IMR-90 (cell line): ENCODE data around the gene SEMA4D. TPM values are rescaled to one million over a fixed set of nuclear protein-coding genes. Genes with fewer than 3 reads are reported as not detected.

Experiments used
- ATAC-seq: fragments of 200-7000 bp; cut with Tn5 transposase; 2 replicates; pipeline ENCODE4 v1.9.1; 2020; ENCODE audit warnings: low read depth, mild to moderate bottlenecking, moderate library complexity
- BruUV-seq: library from RNA; stranded (reverse); fragments of 400-500 nt; replicated peaks from 2 replicates; lab custom pipeline; 2021; lab: Mats Ljungman, UMichigan
- CTCF ChIA-PET: fragments of 300-600 bp; formaldehyde crosslinking; extraction: SDS; loops from one replicate; lab custom pipeline; 2021; ENCODE audit warnings: antibody characterized with exemption; lab: Yijun Ruan, JAX
- POLR2A ChIA-PET: fragments of 300-600 bp; sonication (Branson Sonifier 250); formaldehyde crosslinking; loops from one replicate; lab custom pipeline; 2022; ENCODE audit warnings: antibody characterized with exemption; ENCODE audit not compliant: unreplicated experiment; lab: Charles Lee
- DNase-seq: peaks from one replicate; pipeline ENCODE4 v3.0.0; 2013
- H2AFZ ChIP-seq: replicated peaks from 2 replicates; pipeline ENCODE3; 2013; ENCODE audit warnings: low read length, mild to moderate bottlenecking; ENCODE audit not compliant: poor library complexity
- H2AK5ac ChIP-seq: 2 replicates; pipeline ENCODE4 v1.6.1; 2013; ENCODE audit warnings: low read depth, low read length, inconsistent platforms
- H2AK9ac ChIP-seq: replicated peaks from 2 replicates; pipeline ENCODE3; 2013; ENCODE audit warnings: mild to moderate bottlenecking, low read depth, low read length, moderate library complexity; ENCODE audit not compliant: poor library complexity
- H2BK120ac ChIP-seq: 2 replicates; pipeline ENCODE4 v1.6.1; 2013; ENCODE audit warnings: low read depth, low read length, inconsistent platforms
- H2BK15ac ChIP-seq: 3 replicates; pipeline ENCODE4 v1.6.1; 2013; ENCODE audit warnings: low read depth, low read length, inconsistent platforms
- H2BK20ac ChIP-seq: 2 replicates; pipeline ENCODE4 v1.6.1; 2013; ENCODE audit warnings: low read depth, mild to moderate bottlenecking, inconsistent platforms, low read length, moderate library complexity
- H2BK5ac ChIP-seq: 2 replicates; pipeline ENCODE4 v1.6.1; 2013; ENCODE audit warnings: mild to moderate bottlenecking, low read depth, low read length, inconsistent platforms; ENCODE audit not compliant: poor library complexity, severe bottlenecking
- H3K14ac ChIP-seq: replicated peaks from 2 replicates; pipeline ENCODE4 v1.6.1; 2013; ENCODE audit warnings: low read depth, low read length, inconsistent platforms
- H3K18ac ChIP-seq: 2 replicates; pipeline ENCODE4 v1.6.1; 2013; ENCODE audit warnings: low read depth, low read length, control low read depth
- H3K23ac ChIP-seq: 2 replicates; pipeline ENCODE4 v1.6.1; 2013; ENCODE audit warnings: low read depth, low read length, inconsistent platforms
- H3K27ac ChIP-seq: 2 replicates; pipeline ENCODE4 v1.5.1; 2013; ENCODE audit warnings: mild to moderate bottlenecking, control low read depth, low read length; ENCODE audit not compliant: insufficient read depth
- H3K27me3 ChIP-seq: 2 replicates; pipeline ENCODE4 v1.6.1; 2013; ENCODE audit warnings: low read length; ENCODE audit not compliant: control insufficient read depth, insufficient read depth
- H3K36me3 ChIP-seq: 2 replicates; pipeline ENCODE4 v1.6.1; 2013; ENCODE audit warnings: low read length, mixed read lengths; ENCODE audit not compliant: control insufficient read depth, insufficient read depth
- H3K4ac ChIP-seq: 2 replicates; pipeline ENCODE4 v1.6.1; 2013; ENCODE audit warnings: low read depth, low read length, inconsistent platforms
- H3K4me1 ChIP-seq: 2 replicates; pipeline ENCODE4 v1.6.1; 2013; ENCODE audit warnings: low read length, mixed read lengths; ENCODE audit not compliant: control insufficient read depth, insufficient read depth
- H3K4me2 ChIP-seq: 2 replicates; pipeline ENCODE4 v1.6.1; 2013; ENCODE audit warnings: low read depth, mild to moderate bottlenecking, control low read depth, low read length, moderate library complexity
- H3K4me3 ChIP-seq: 2 replicates; pipeline ENCODE4 v1.5.1; 2013; ENCODE audit warnings: low read depth, mild to moderate bottlenecking, control low read depth, low read length, moderate library complexity; ENCODE audit not compliant: insufficient read depth
- H3K56ac ChIP-seq: 2 replicates; pipeline ENCODE4 v1.6.1; 2013; ENCODE audit warnings: low read length, inconsistent platforms; ENCODE audit not compliant: insufficient read depth; ENCODE audit errors: extremely low read depth
- H3K79me1 ChIP-seq, 2 experiments: 2 replicates each; pipeline ENCODE4 v1.6.1; 2013; ENCODE audit warnings: low read length in 2 of 2, inconsistent platforms in 1 of 2, low read depth in 1 of 2
- H3K9ac ChIP-seq: 2 replicates; pipeline ENCODE4 v1.6.1; 2013; ENCODE audit warnings: low read depth, low read length, control low read depth
- H3K9me1 ChIP-seq: 2 replicates; pipeline ENCODE4 v1.6.1; 2013; ENCODE audit warnings: low read length, inconsistent platforms; ENCODE audit not compliant: insufficient read depth
- H3K9me3 ChIP-seq: 2 replicates; pipeline ENCODE4 v1.6.1; 2013; ENCODE audit warnings: low read length; ENCODE audit not compliant: control insufficient read depth, insufficient read depth
- H4K20me1 ChIP-seq: 2 replicates; pipeline ENCODE4 v1.6.1; 2013; ENCODE audit warnings: low read length, inconsistent platforms; ENCODE audit not compliant: insufficient read depth
- H4K5ac ChIP-seq: 2 replicates; pipeline ENCODE4 v1.6.1; 2013; ENCODE audit warnings: mild to moderate bottlenecking, low read depth, low read length, control low read depth
- H4K8ac ChIP-seq, 2 experiments: 2 replicates each; pipeline ENCODE4 v1.6.1; 2013; ENCODE audit warnings: low read depth in 2 of 2, low read length in 2 of 2, control low read depth in 1 of 2, inconsistent platforms in 1 of 2
- H4K91ac ChIP-seq: 2 replicates; pipeline ENCODE4 v1.6.1; 2013; ENCODE audit warnings: low read depth, low read length, inconsistent platforms; ENCODE audit not compliant: insufficient read depth
- BHLHE40 ChIP-seq: fragments of 150-350 bp; IDR thresholded peaks from 2 replicates; pipeline ENCODE4 v1.6.1; 2016; ENCODE audit warnings: mild to moderate bottlenecking, low read depth, low read length
- CEBPB ChIP-seq: IDR thresholded peaks from 2 replicates; pipeline ENCODE4 v1.6.1; 2012; ENCODE audit warnings: low read depth, low read length, improper control_type of control experiment
- CHD1 ChIP-seq: IDR thresholded peaks from 2 replicates; pipeline ENCODE4 v1.6.1; 2012; ENCODE audit warnings: low read depth, low read length, improper control_type of control experiment
- CTCF ChIP-seq: conservative IDR thresholded peaks from 2 replicates; pipeline ENCODE4 v1.5.1; 2012; ENCODE audit warnings: mild to moderate bottlenecking, low read depth, low read length, improper control_type of control experiment
- ELK1 ChIP-seq: fragments of 150-350 bp; IDR thresholded peaks from 2 replicates; pipeline ENCODE4 v1.6.1; 2016; ENCODE audit warnings: low read depth, mild to moderate bottlenecking, low read length, moderate library complexity, borderline replicate concordance
- FOS ChIP-seq: fragments of 150-350 bp; IDR thresholded peaks from 2 replicates; pipeline ENCODE4 v1.6.1; 2016; ENCODE audit warnings: low read depth, low read length
- MAFK ChIP-seq: IDR thresholded peaks from 2 replicates; pipeline ENCODE4 v1.6.1; 2012; ENCODE audit warnings: low read depth, low read length, improper control_type of control experiment
- MAZ ChIP-seq: IDR thresholded peaks from 2 replicates; pipeline ENCODE4 v1.6.1; 2012; ENCODE audit warnings: low read depth, mild to moderate bottlenecking, low read length, improper control_type of control experiment, moderate library complexity, borderline replicate concordance
- MXI1 ChIP-seq: IDR thresholded peaks from 2 replicates; pipeline ENCODE4 v1.6.1; 2012; ENCODE audit warnings: low read depth, mild to moderate bottlenecking, low read length, moderate library complexity, borderline replicate concordance
- NFE2L2 ChIP-seq: fragments of 150-350 bp; IDR thresholded peaks from 2 replicates; pipeline ENCODE4 v1.6.1; 2016; ENCODE audit warnings: low read depth, mild to moderate bottlenecking, low read length
- POLR2A ChIP-seq: IDR thresholded peaks from 2 replicates; pipeline ENCODE4 v1.6.1; 2012; ENCODE audit warnings: mild to moderate bottlenecking, low read depth, low read length
- RAD21 ChIP-seq: IDR thresholded peaks from 2 replicates; pipeline ENCODE4 v1.6.1; 2012; ENCODE audit warnings: low read length, improper control_type of control experiment
- RCOR1 ChIP-seq: IDR thresholded peaks from 2 replicates; pipeline ENCODE4 v1.6.1; 2012; ENCODE audit warnings: mild to moderate bottlenecking, low read length, improper control_type of control experiment; ENCODE audit not compliant: insufficient replicate concordance
- RFX5 ChIP-seq: IDR thresholded peaks from 2 replicates; pipeline ENCODE4 v1.8.0; 2012; ENCODE audit warnings: low read depth, mild to moderate bottlenecking, low read length, moderate library complexity
- SMC3 ChIP-seq: fragments of 150-350 bp; IDR thresholded peaks from 2 replicates; pipeline ENCODE4 v1.6.1; 2016; ENCODE audit warnings: low read depth, mild to moderate bottlenecking, antibody characterized with exemption, low read length, moderate library complexity
- USF2 ChIP-seq: fragments of 150-350 bp; IDR thresholded peaks from 2 replicates; pipeline ENCODE4 v1.6.1; 2017; ENCODE audit warnings: mild to moderate bottlenecking, antibody characterized with exemption, low read length, low read depth
- WGBS, 2 experiments: methylation state at CpG; one replicate each; pipeline versions ENCODE4 v1.1.5 to v1.1.7; 2013; ENCODE audit warnings: missing lambda C conversion rate in 2 of 2; ENCODE audit not compliant: insufficient read length in 1 of 2; ENCODE audit errors: extremely low coverage in 2 of 2; 5-methylcytosine and 5-hydroxymethylcytosine counted together
- dilution Hi-C: fragments of 300-500 bp; cut with HindIII; formaldehyde crosslinking; loops from one replicate; pipeline ENCODE4 v1.14.3; 2018; ENCODE audit warnings: low sequenced_read_pairs; ENCODE audit not compliant: unreplicated experiment
- in situ Hi-C: fragments of 300-500 bp; cut with MboI; formaldehyde crosslinking; loops from 3 replicates; pipeline ENCODE4 v1.14.3; 2019; ENCODE audit warnings: low sequenced_read_pairs, inconsistent platforms, mixed read lengths
- intact Hi-C: fragments of 100-400 bp; cut with micrococcal nuclease; formaldehyde crosslinking; loops from 2 replicates; pipeline ENCODE4 v1.10.0; 2022
- polyA plus RNA-seq, 3 experiments: library from polyadenylated mRNA; depleted of rRNA; stranded (reverse); fragments of >200 nt; gene quantifications; 2 replicates each; pipeline ENCODE4 v1.2.3, GENCODE V29; 2012; ENCODE audit warnings: low replicate concordance in 1 of 3
- total RNA-seq: library from RNA; depleted of rRNA; stranded (reverse); fragments of >200 nt; gene quantifications from 2 replicates; pipeline ENCODE4 v1.2.3, GENCODE V29; 2012

The SEMA4D gene
- total and polyA plus RNA-seq, 2 of the 4 experiments (the other 2 are of a cell fraction): 0.90 to 1.5 TPM

GRCh38 chr9:89446261-89446960 is 51.5 kb downstream of the SEMA4D start:
- H3K79me1 ChIP-seq: no peaks in the 10 kb centered on the region
- H2BK5ac ChIP-seq: no peak overlapping the region
- no peak overlapping the region for H3K4ac ChIP-seq
- H2BK120ac ChIP-seq: no peak overlapping the region
- no peak overlapping the region for H2AFZ ChIP-seq
- no peak overlapping the region for H4K5ac ChIP-seq
- dilution Hi-C loops: no loop called here
- POLR2A ChIA-PET: no interaction called here
- H3K9ac ChIP-seq: no peak overlapping the region
- H2AK9ac ChIP-seq: no peak overlapping the region
- H3K56ac ChIP-seq: no peak overlapping the region
- no peak overlapping the region for H4K8ac ChIP-seq
- H3K4me2 ChIP-seq: no peak overlapping the region
- no peak overlapping the region for H3K27ac ChIP-seq
- H3K36me3 ChIP-seq: no peaks in the 10 kb centered on the region
- H3K4me1 ChIP-seq: peaks cover 10% of the 10 kb centered on the region; the same call in 1 of the 2 replicates
- H3K23ac ChIP-seq: no peak overlapping the region
- H4K20me1 ChIP-seq: no peaks in the 10 kb centered on the region
- 100% methylated on average over 1 of the region's 13 CpGs; no CpG with 5 or more reads in 1 of the 2 experiments for WGBS, 2 experiments
- H3K9me3 ChIP-seq: no peaks in the 10 kb centered on the region
- no peak overlapping the region for H3K18ac ChIP-seq
- H3K27me3 ChIP-seq: no peaks in the 10 kb centered on the region
- H4K91ac ChIP-seq: no peak overlapping the region
- ATAC-seq (no peak), DNase-seq (no peak)
- CTCF ChIA-PET: no interaction called here
- in situ Hi-C loops: no loop called here
- TF ChIP-seq RCOR1 (no peak), NFE2L2 (no peak), ELK1 (no peak), CHD1 (no peak), POLR2A (no peak), BHLHE40 (no peak), MXI1 (no peak), USF2 (no peak), SMC3 (no peak), CTCF (no peak), RFX5 (no peak), MAFK (no peak), CEBPB (no peak), MAZ (no peak), RAD21 (no peak), FOS (no peak)
- H3K4me3 ChIP-seq: no peak overlapping the region
- peaks cover 6% of the 10 kb centered on the region; the same call in 1 of the 2 replicates for H3K9me1 ChIP-seq
- H2AK5ac ChIP-seq: no peak overlapping the region
- H3K14ac ChIP-seq: no peak overlapping the region
- no peak overlapping the region for H2BK20ac ChIP-seq
- intact Hi-C loops: no loop called here
- BruUV-seq: no TSS peak
- H2BK15ac ChIP-seq: no peak overlapping the region
